ENCODE results near the gene TAF4B.

- TF ChIP-seq CTCF (tag by site-specific recombination; IDR thresholded peaks at IDR 0.05) = no peak
- no peak for TF ChIP-seq ZNF175 (tag by site-specific recombination; IDR thresholded peaks at IDR 0.05)
- no peak for TF ChIP-seq ATF2 (tag by site-specific recombination; IDR thresholded peaks at IDR 0.05; ENCODE audit: low read depth)
- TF ChIP-seq PBX3 (CRISPR knock-in tag; IDR thresholded peaks at IDR 0.05) = no peak
- TF ChIP-seq ZNF266 (tag by site-specific recombination; IDR thresholded peaks at IDR 0.05; ENCODE audit: low read depth) = no peak
- no peak for TF ChIP-seq PRDM4 (tag by site-specific recombination; IDR thresholded peaks at IDR 0.05)
- no peak for TF ChIP-seq YY1 (tag by site-specific recombination; IDR thresholded peaks at IDR 0.05)
- no peak for TF ChIP-seq TCF7L2 (IDR thresholded peaks at IDR 0.05; ENCODE audit: borderline replicate concordance, low read depth, low read length)
- TF ChIP-seq ZNF473 (tag by site-specific recombination; IDR thresholded peaks at IDR 0.05) = no peak
These were observed 143.8 kb downstream of the TAF4B start for GRCh38 chr18:26370037-26370436.

All from HEK293 (cell line).